H1 (cell line): ENCODE measurements around the gene ARHGAP18. TPM values are rescaled to one million over a fixed set of nuclear protein-coding genes. Genes with fewer than 3 reads are reported as not detected.

Experiments used
- CTCF ChIA-PET: fragments of 300-600 bp; sonication (Branson Sonifier 250); formaldehyde crosslinking; loops from one replicate; lab custom pipeline; 2021; ENCODE audit not compliant: partially characterized antibody; lab: Charles Lee
- POLR2A ChIA-PET: fragments of 300-600 bp; sonication (Branson Sonifier 250); formaldehyde crosslinking; loops from one replicate; lab custom pipeline; 2021; ENCODE audit warnings: inconsistent platforms; ENCODE audit not compliant: partially characterized antibody; lab: Charles Lee
- DNase-seq, 2 experiments: peaks; one replicate each; pipeline versions ENCODE4 v3.0.0 to v3.0.0-alpha.2; 2010 to 2022; ENCODE audit warnings: low spot score in 2 of 2, low read depth in 1 of 2, mixed read lengths in 1 of 2
- FAIRE-seq: peaks from 2 replicates; lab custom pipeline; 2011; peaks lifted over from hg19 to GRCh38; lab: Jason Lieb, UNC
- H2AFZ ChIP-seq: 2 replicates; pipeline ENCODE4 v1.8.1; 2012; ENCODE audit warnings: low read length, inconsistent platforms
- H2AK5ac ChIP-seq: 2 replicates; pipeline ENCODE4 v1.6.1; 2013; ENCODE audit warnings: low read depth, low read length
- H2BK120ac ChIP-seq: replicated peaks from 2 replicates; pipeline ENCODE3; 2013; ENCODE audit warnings: low read depth, low read length, inconsistent platforms
- H2BK12ac ChIP-seq: 2 replicates; pipeline ENCODE4 v1.6.1; 2013; ENCODE audit warnings: low read depth, low read length
- H2BK15ac ChIP-seq: 2 replicates; pipeline ENCODE4 v1.6.1; 2013; ENCODE audit warnings: low read length
- H2BK20ac ChIP-seq: 2 replicates; pipeline ENCODE4 v1.6.1; 2013; ENCODE audit warnings: low read length
- H2BK5ac ChIP-seq: 2 replicates; pipeline ENCODE4 v1.6.1; 2013; ENCODE audit warnings: low read depth, low read length
- H3K14ac ChIP-seq: 2 replicates; pipeline ENCODE4 v1.6.1; 2013; ENCODE audit warnings: inconsistent platforms; ENCODE audit not compliant: insufficient read length
- H3K18ac ChIP-seq: 2 replicates; pipeline ENCODE4 v1.6.1; 2013; ENCODE audit warnings: low read length; ENCODE audit errors: extremely low read depth
- H3K23ac ChIP-seq: 2 replicates; pipeline ENCODE4 v1.6.1; 2013; ENCODE audit warnings: inconsistent platforms; ENCODE audit not compliant: insufficient read length
- H3K23me2 ChIP-seq: 2 replicates; pipeline ENCODE4 v1.6.1; 2013; ENCODE audit warnings: low read depth, low read length
- H3K27ac ChIP-seq: 2 replicates; pipeline ENCODE4 v1.6.1; 2011; ENCODE audit warnings: low read depth, low read length, inconsistent platforms
- H3K27me3 ChIP-seq, 4 experiments: replicated peaks in 1 of 4; 1 replicate in 1 of 4; 2 replicates in 3 of 4; pipeline versions ENCODE4 v1.6.1 to v1.8.1; 2011 to 2013; ENCODE audit warnings: low read length in 3 of 4, mild to moderate bottlenecking in 3 of 4, inconsistent platforms in 2 of 4, mixed read lengths in 2 of 4, moderate library complexity in 1 of 4; ENCODE audit not compliant: control insufficient read depth in 3 of 4, insufficient read depth in 3 of 4; ENCODE audit errors: extremely low read depth in 1 of 4
- H3K36me3 ChIP-seq, 4 experiments: 2 replicates each; pipeline versions ENCODE4 v1.6.1 to v1.8.1; 2011 to 2013; ENCODE audit warnings: mild to moderate bottlenecking in 4 of 4, low read length in 3 of 4, moderate library complexity in 2 of 4, control low read depth in 1 of 4, inconsistent platforms in 1 of 4; ENCODE audit not compliant: insufficient read depth in 4 of 4, control insufficient read depth in 2 of 4
- H3K4ac ChIP-seq: replicated peaks from 2 replicates; pipeline ENCODE3; 2013; ENCODE audit warnings: low read length, low read depth, mixed read lengths, inconsistent platforms; ENCODE audit not compliant: insufficient read length
- H3K4me1 ChIP-seq, 4 experiments: replicated peaks in 1 of 4; 1 replicate in 1 of 4; 2 replicates in 3 of 4; pipeline versions ENCODE4 v1.6.1 to v1.8.1; 2011 to 2013; ENCODE audit warnings: low read length in 3 of 4, inconsistent platforms in 2 of 4, mixed read lengths in 1 of 4; ENCODE audit not compliant: insufficient read depth in 4 of 4, control insufficient read depth in 3 of 4
- H3K4me2 ChIP-seq, 2 experiments: 2 replicates each; pipeline versions ENCODE4 v1.6.1 to v1.8.1; 2011 to 2013; ENCODE audit warnings: low read depth in 2 of 2, low read length in 2 of 2, control low read depth in 1 of 2, inconsistent platforms in 1 of 2, mild to moderate bottlenecking in 1 of 2; ENCODE audit not compliant: insufficient read depth in 1 of 2
- H3K4me3 ChIP-seq, 4 experiments: fragments of 200-600, 300-600 bp in 1 of 4; sonication (generic), shearing (Covaris generic), sonication (Bioruptor Twin) in 1 of 4; 2 replicates each; pipeline versions ENCODE4 v1.5.1 to v1.8.1; 2011 to 2016; ENCODE audit warnings: low read length in 4 of 4, low read depth in 3 of 4, control low read depth in 2 of 4, inconsistent platforms in 2 of 4, mild to moderate bottlenecking in 2 of 4, mixed read lengths in 1 of 4, moderate library complexity in 1 of 4; ENCODE audit not compliant: insufficient read depth in 2 of 4; ENCODE audit errors: extremely low read depth in 1 of 4
- H3K56ac ChIP-seq: replicated peaks from 2 replicates; pipeline ENCODE3; 2013; ENCODE audit warnings: low read depth, mild to moderate bottlenecking, mixed read lengths, low read length, inconsistent platforms; ENCODE audit not compliant: insufficient read length
- H3K79me1 ChIP-seq: 2 replicates; pipeline ENCODE4 v1.6.1; 2013; ENCODE audit warnings: low read depth, low read length, control low read depth
- H3K79me2 ChIP-seq, 2 experiments: 2 replicates each; pipeline versions ENCODE4 v1.6.1 to v1.8.1; 2012 to 2013; ENCODE audit warnings: low read length in 2 of 2, mild to moderate bottlenecking in 2 of 2, inconsistent platforms in 1 of 2; ENCODE audit not compliant: insufficient read depth in 2 of 2, control insufficient read depth in 1 of 2
- H3K9ac ChIP-seq, 4 experiments: replicated peaks in 1 of 4; 1 replicate in 1 of 4; 2 replicates in 3 of 4; pipeline versions ENCODE4 v1.6.1 to v1.8.1; 2011 to 2013; ENCODE audit warnings: low read depth in 3 of 4, low read length in 3 of 4, control low read depth in 2 of 4, mild to moderate bottlenecking in 2 of 4, moderate library complexity in 2 of 4, inconsistent platforms in 1 of 4; ENCODE audit errors: extremely low read depth in 1 of 4
- H3K9me3 ChIP-seq, 2 experiments: 2 replicates each; pipeline versions ENCODE4 v1.6.1 to v1.8.1; 2012 to 2013; ENCODE audit warnings: mild to moderate bottlenecking in 2 of 2, moderate library complexity in 2 of 2, control low read depth in 1 of 2, inconsistent platforms in 1 of 2, low read depth in 1 of 2, low read length in 1 of 2, mixed read lengths in 1 of 2; ENCODE audit not compliant: insufficient read depth in 2 of 2
- H4K20me1 ChIP-seq, 2 experiments: replicated peaks in 1 of 2; 2 replicates each; pipeline versions ENCODE3 to v1.8.1; 2011 to 2013; ENCODE audit warnings: inconsistent platforms in 2 of 2, low read length in 2 of 2, mild to moderate bottlenecking in 1 of 2; ENCODE audit not compliant: insufficient read depth in 2 of 2, control insufficient read depth in 1 of 2
- H4K5ac ChIP-seq: 2 replicates; pipeline ENCODE4 v1.6.1; 2013; ENCODE audit warnings: low read length, low read depth, mixed read lengths, inconsistent platforms; ENCODE audit not compliant: insufficient read length
- H4K8ac ChIP-seq: 2 replicates; pipeline ENCODE4 v1.8.0; 2013; ENCODE audit warnings: mild to moderate bottlenecking, moderate library complexity, low read length, inconsistent platforms; ENCODE audit not compliant: insufficient read depth; ENCODE audit errors: extremely low read depth
- H4K91ac ChIP-seq: replicated peaks from 2 replicates; pipeline ENCODE3; 2013; ENCODE audit warnings: low read length, mixed read lengths, inconsistent platforms; ENCODE audit not compliant: insufficient read length
- BRCA1 ChIP-seq: IDR thresholded peaks from 2 replicates; pipeline ENCODE4 v1.6.1; 2012; ENCODE audit warnings: low read depth, low read length, improper control_type of control experiment
- WGBS, 2 experiments: shearing (Covaris generic) in 1 of 2; methylation state at CpG; one replicate each; pipeline versions ENCODE4 v1.1.6 to v1.1.7; 2013 to 2015; ENCODE audit warnings: low lambda C conversion rate in 2 of 2, mixed read lengths in 2 of 2, inconsistent platforms in 1 of 2, low coverage in 1 of 2, missing lambda C conversion rate in 1 of 2; ENCODE audit not compliant: insufficient replicate concordance in 2 of 2, insufficient coverage in 1 of 2, insufficient read length in 1 of 2; ENCODE audit errors: extremely low coverage in 1 of 2, missing lambda C conversion rate in 1 of 2; 5-methylcytosine and 5-hydroxymethylcytosine counted together
- polyA plus RNA-seq, 7 experiments: library from polyadenylated mRNA; depleted of rRNA in 3 of 7; stranded (reverse) in 5 of 7; unstranded in 2 of 7; fragments of >200 nt in 5 of 7; fragments of 200-250 nt in 2 of 7; gene quantifications; 1 replicate in 5 of 7; 2 replicates in 1 of 7; 4 replicates in 1 of 7; pipeline versions ENCODE4 v1.2.1 to v1.2.3, GENCODE V29; 2011 to 2013; ENCODE audit warnings: missing spikeins in 2 of 7, mixed read lengths in 2 of 7
- total RNA-seq: library from RNA; stranded (reverse); fragmentation: NEBNext Ultra II Directional; extraction: Animal tissue kit (Norgen Biotek cat#: 25700); gene quantifications from 2 replicates; pipeline ENCODE4 v1.2.1, GENCODE V29; 2021

ARHGAP18 gene
- total and polyA plus RNA-seq, 2 of the 8 experiments (the other 6 are each of a cell fraction or from before 2014, with no cell fraction given): 0.83 to 4.5 TPM

GRCh38 chr6:129701721-129702455, 8.1 kb downstream of the ARHGAP18 start:
- Histone ChIP-seq H3K79me2 (no peaks in the 10 kb centered on the region; a peak in 1 of 4 replicates), H3K56ac (no peak overlapping the region), H3K23ac (no peak overlapping the region), H3K4me1 (peaks cover 0 to 5% (median under 1%) of the 10 kb centered on the region in 4 experiments; a peak in 1 of 7 replicates), H4K5ac (no peak overlapping the region), H2AFZ (no peak overlapping the region), H3K9ac (no peak overlapping the region), H3K79me1 (no peaks in the 10 kb centered on the region), H2BK120ac (no peak overlapping the region), H3K23me2 (no peaks in the 10 kb centered on the region), H3K9me3 (no peaks in the 10 kb centered on the region), H3K4me2 (no peak overlapping the region), H3K27me3 (no peaks in the 10 kb centered on the region), H3K27ac (no peak overlapping the region), H3K36me3 (no peaks in the 10 kb centered on the region), H2BK12ac (no peak overlapping the region), H3K14ac (no peak overlapping the region), H3K4me3 (no peak overlapping the region), H3K4ac (no peak overlapping the region), H4K8ac (no peak overlapping the region), H2BK15ac (no peak overlapping the region), H2BK5ac (no peak overlapping the region), H4K91ac (no peak overlapping the region), H3K18ac (no peak overlapping the region), H2AK5ac (no peak overlapping the region), H4K20me1 (no peaks in the 10 kb centered on the region), H2BK20ac (no peak overlapping the region)
- WGBS, 2 experiments: 92% methylated on average over 4 of the region's 4 CpGs; no CpG with 5 or more reads in 1 of the 2 experiments
- DNase-seq: no peak
- FAIRE-seq: no peak
- TF ChIP-seq BRCA1: no peak
- CTCF ChIA-PET: interaction anchor here (0.9 kb wide), 1 partner anchor 46 kb away, joined by 3 read pairs; no protein-coding TSS in a partner anchor
- POLR2A ChIA-PET: interaction anchor here (1.6 kb wide), 1 partner anchor 20 kb away, joined by 3 read pairs; no protein-coding TSS in a partner anchor
